ENCODE data around the gene PRR5.
"Not testable (repeated sequence)": the region's sequence is repeated elsewhere in the genome, so short reads cannot be mapped to it uniquely, and the experiment has no call there.

Gene PRR5

GRCh38 chr22:44701824-44702478, at the start of gene PRR5:
Gene PRR5 (plus strand): TSS chr22:44702204. CDS start chr22:44702475, 271 bp downstream.
- DNase-seq = peak; percentile 62 to 81 (median 68)

GRCh38 chr22:44652866-44653265, 49.1 kb upstream of the PRR5 start:
- not testable (repeated sequence) for DNase-seq

- DNase-seq = no peak
Measured at GRCh38 chr22:44658311-44658953, 43.6 kb upstream of the PRR5 start.

GRCh38 chr22:44659140-44659539, 42.9 kb upstream of the PRR5 start:
- DNase-seq = no peak

- DNase-seq = no peak
Measured at GRCh38 chr22:44660051-44660830, 41.8 kb upstream of the PRR5 start.

GRCh38 chr22:44661070-44661469, 40.9 kb upstream of the PRR5 start:
- DNase-seq = no peak

GRCh38 chr22:44661659-44662569, 40.1 kb upstream of the PRR5 start:
- no peak for DNase-seq

GRCh38 chr22:44663256-44663999, 38.6 kb upstream of the PRR5 start:
- no peak for DNase-seq

GRCh38 chr22:44664149-44664548, 37.9 kb upstream of the PRR5 start:
- DNase-seq = peak in 1 of 4 experiments; percentile 31

GRCh38 chr22:44665115-44665514, 36.9 kb upstream of the PRR5 start:
- DNase-seq = no peak

- no peak for DNase-seq
Measured at GRCh38 chr22:44666207-44666585, 35.8 kb upstream of the PRR5 start.

- DNase-seq = no peak
Measured at GRCh38 chr22:44667276-44667675, 34.7 kb upstream of the PRR5 start.

GRCh38 chr22:44667829-44668189, 34.2 kb upstream of the PRR5 start:
- peak in 2 of 4 experiments; percentile 27 to 38 for DNase-seq

GRCh38 chr22:44668190-44668885, 33.7 kb upstream of the PRR5 start:
- DNase-seq = peak in 1 of 4 experiments; percentile 32

GRCh38 chr22:44668886-44669521, 33.0 kb upstream of the PRR5 start:
- no peak for DNase-seq

- no peak for DNase-seq
Measured at GRCh38 chr22:44669561-44669976, 32.4 kb upstream of the PRR5 start.

- DNase-seq = no peak
Measured at GRCh38 chr22:44670220-44670988, 31.6 kb upstream of the PRR5 start.

- DNase-seq = no peak
Measured at GRCh38 chr22:44671742-44672141, 30.3 kb upstream of the PRR5 start.

GRCh38 chr22:44672632-44673031, 29.4 kb upstream of the PRR5 start:
- DNase-seq = no peak

GRCh38 chr22:44673406-44673805, 28.6 kb upstream of the PRR5 start:
- DNase-seq = no peak

Measured in activated CD4-positive, CD25-positive, alpha-beta regulatory T cell (primary cell).